Ovary (tissue), 9 donors: Measurements from ENCODE around the gene ATXN7L3. TPM values are rescaled to one million over a fixed set of nuclear protein-coding genes. Genes with fewer than 3 reads are reported as not detected.

ENCODE experiments used
- DNase-seq, 5 donors: peaks; one replicate each; pipeline ENCODE4 v3.0.0-alpha.2; 2019 to 2020
- H3K27ac ChIP-seq, 2 donors: fragments of 200-600 bp; one replicate each; pipeline versions ENCODE4 v1.5.1 to v1.8.0; 2019 to 2022
- H3K27me3 ChIP-seq: fragments of 200-600 bp; one replicate; pipeline ENCODE4 v1.8.0; 2022
- H3K36me3 ChIP-seq: fragments of 200-600 bp; sonication (generic); one replicate; pipeline ENCODE4 v1.5.1; 2019
- H3K4me1 ChIP-seq: one replicate; pipeline ENCODE4 v1.8.1; 2013; ENCODE audit warnings: mild to moderate bottlenecking, moderate library complexity; ENCODE audit not compliant: insufficient read depth
- H3K4me3 ChIP-seq: fragments of 200-600 bp; sonication (generic); one replicate; pipeline ENCODE4 v1.5.1; 2017
- H3K9me3 ChIP-seq, 2 donors: fragments of 200-600 bp in 1 of 2; sonication (generic) in 1 of 2; one replicate each; pipeline versions ENCODE4 v1.5.1 to v1.8.1; 2013 to 2019; ENCODE audit warnings: mild to moderate bottlenecking in 1 of 2, moderate library complexity in 1 of 2
- EP300 ChIP-seq: sonication (generic); formaldehyde crosslinking; IDR thresholded peaks from one replicate; pipeline ENCODE4 v1.6.1; 2017; ENCODE audit warnings: antibody characterized with exemption
- POLR2A ChIP-seq: fragments of 450-650 bp; IDR thresholded peaks from one replicate; pipeline ENCODE4 v1.6.1; 2017; ENCODE audit warnings: antibody characterized with exemption, mild to moderate bottlenecking, moderate library complexity
- WGBS, 3 donors: extraction: QIAGEN DNeasy Blood & Tissue Kit in 1 of 3; methylation state at CpG; one replicate each; pipeline versions ENCODE4 v1.1.5 to v1.1.7; 2013 to 2017; 5-methylcytosine and 5-hydroxymethylcytosine counted together
- intact Hi-C, 4 donors: fragments of 100-400 bp; cut with DNase I; formaldehyde crosslinking; loops; one replicate each; pipeline versions ENCODE4 v1.11.0 to v1.15.1; 2022 to 2023
- polyA plus RNA-seq, 2 donors: library from polyadenylated mRNA; stranded (reverse); fragments of 200-250 nt in 1 of 2; fragments of 350-450 nt in 1 of 2; fragmentation: Illumina TruSeq in 1 of 2; extraction: RNeasy Lipid Tissue Mini Kit (QIAGEN cat#74804) in 1 of 2; gene quantifications; one replicate each; pipeline ENCODE4 v1.2.3, GENCODE V29; 2013 to 2014
- total RNA-seq, 7 donors: library from RNA; depleted of rRNA in 2 of 7; stranded (reverse); fragments of >200 nt in 2 of 7; fragmentation: NEBNext Ultra II Directional in 3 of 7; extraction: Animal tissue kit (Norgen Biotek cat#: 25700) in 3 of 7; gene quantifications; one replicate each; pipeline versions ENCODE4 v1.1.0 to v1.2.4, GENCODE V29; 2016 to 2023
- TF ChIP-seq, protein P1 (sequence below), 3 donors: fragments of 450-650 bp in 2 of 3; fragments of 200-600 bp in 1 of 3; IDR thresholded peaks; one replicate each; pipeline versions ENCODE4 v1.5.1 to v1.8.0; 2016 to 2022; ENCODE audit warnings: antibody characterized with exemption in 3 of 3, mild to moderate bottlenecking in 1 of 3
- donor health status: DM: no; HTN: no; CAD: no; lungs with moderate emphysema.
- donor health status: DM: no; HTN: no; CAD: no.
- donor health status: Bipolar disorder and iron deficiency.
- donor health status: DM: yes; HTN: yes; CAD: no.
- donor health status: DM: no; HTN: no; CAD: no.
- donor health status: DM: yes; HTN: yes; CAD: no.

The ATXN7L3 gene
- total and polyA plus RNA-seq, 9 donors, result 25.3 to 97.4 (median 54.9) TPM

DNA sequence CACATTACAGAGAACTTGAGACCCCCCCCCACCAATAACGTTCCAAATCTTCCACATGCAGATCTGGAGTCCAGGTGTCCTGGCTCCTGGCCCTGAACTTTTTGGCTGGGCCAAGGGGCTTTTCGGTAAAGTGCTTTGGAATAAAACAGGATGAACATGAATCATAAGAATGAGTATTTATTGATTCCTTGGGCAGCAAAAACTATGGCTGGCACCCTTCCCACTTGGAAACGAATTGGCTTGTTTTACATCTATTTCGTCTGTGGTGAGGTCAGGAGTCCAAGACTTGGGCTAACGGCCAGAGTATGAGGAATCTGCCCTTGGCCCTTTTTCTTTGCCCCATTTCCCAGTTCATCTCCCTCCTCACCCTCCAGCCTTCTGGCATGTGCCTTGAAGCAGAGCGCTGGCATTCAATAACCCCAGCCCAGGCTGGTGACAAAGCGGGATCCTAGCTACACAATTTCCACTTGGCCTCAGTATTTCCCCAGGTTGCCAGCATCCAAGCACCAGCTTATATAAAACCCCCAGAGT, 23.9 kb upstream of the ATXN7L3 start:
- H3K27me3 ChIP-seq, result no peaks in the 10 kb centered on the region
- peak in 4 of 5 donors; percentile 25 to 64 (median 50) for DNase-seq
- H3K36me3 ChIP-seq, result no peaks in the 10 kb centered on the region
- intact Hi-C loops, result loop anchor here in 1 of 4 donors (5.0 kb wide), 2 partner anchors 84 to 104 kb away; partner anchors contain the start of gene RUNDC3A
- TF ChIP-seq EP300 (no peak), POLR2A (no peak)
- TF ChIP-seq, protein P1, sequence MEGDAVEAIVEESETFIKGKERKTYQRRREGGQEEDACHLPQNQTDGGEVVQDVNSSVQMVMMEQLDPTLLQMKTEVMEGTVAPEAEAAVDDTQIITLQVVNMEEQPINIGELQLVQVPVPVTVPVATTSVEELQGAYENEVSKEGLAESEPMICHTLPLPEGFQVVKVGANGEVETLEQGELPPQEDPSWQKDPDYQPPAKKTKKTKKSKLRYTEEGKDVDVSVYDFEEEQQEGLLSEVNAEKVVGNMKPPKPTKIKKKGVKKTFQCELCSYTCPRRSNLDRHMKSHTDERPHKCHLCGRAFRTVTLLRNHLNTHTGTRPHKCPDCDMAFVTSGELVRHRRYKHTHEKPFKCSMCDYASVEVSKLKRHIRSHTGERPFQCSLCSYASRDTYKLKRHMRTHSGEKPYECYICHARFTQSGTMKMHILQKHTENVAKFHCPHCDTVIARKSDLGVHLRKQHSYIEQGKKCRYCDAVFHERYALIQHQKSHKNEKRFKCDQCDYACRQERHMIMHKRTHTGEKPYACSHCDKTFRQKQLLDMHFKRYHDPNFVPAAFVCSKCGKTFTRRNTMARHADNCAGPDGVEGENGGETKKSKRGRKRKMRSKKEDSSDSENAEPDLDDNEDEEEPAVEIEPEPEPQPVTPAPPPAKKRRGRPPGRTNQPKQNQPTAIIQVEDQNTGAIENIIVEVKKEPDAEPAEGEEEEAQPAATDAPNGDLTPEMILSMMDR (IDR thresholded peaks at IDR 0.05), result no peak
- peak overlapping the region; percentile 32 to 99 for H3K27ac ChIP-seq
- no peaks in the 10 kb centered on the region for H3K9me3 ChIP-seq
- 24 to 29% (median 24%) methylated on average over 7 of the region's 7 CpGs for WGBS, 3 donors
- H3K4me3 ChIP-seq, result no peak overlapping the region
- H3K4me1 ChIP-seq, result peaks cover 8% of the 10 kb centered on the region

- Histone ChIP-seq H3K9me3 (no peaks in the 10 kb centered on the region), H3K27me3 (no peaks in the 10 kb centered on the region), H3K27ac (peak overlapping the region; percentile 87 to 99), H3K4me1 (peaks cover 15% of the 10 kb centered on the region), H3K4me3 (peak overlapping the region; percentile 94), H3K36me3 (no peaks in the 10 kb centered on the region)
- TF ChIP-seq EP300 (no peak), POLR2A (peak; percentile 43)
- TF ChIP-seq, protein P1 (IDR thresholded peaks at IDR 0.05), result peak in 2 of 3 donors; percentile 10 to 33
- DNase-seq, result peak; percentile 76 to 82 (median 79)
- intact Hi-C loops, result loop anchor here in 1 of 4 donors (5.0 kb wide), 2 partner anchors 85 to 105 kb away; partner anchors contain the start of gene RUNDC3A
- 0 to 3% (median 1%) methylated on average over 36 of the region's 36 CpGs for WGBS, 3 donors
Measured at GRCh38 chr17:44222112-44222869, 22.6 kb upstream of the ATXN7L3 start.

DNA sequence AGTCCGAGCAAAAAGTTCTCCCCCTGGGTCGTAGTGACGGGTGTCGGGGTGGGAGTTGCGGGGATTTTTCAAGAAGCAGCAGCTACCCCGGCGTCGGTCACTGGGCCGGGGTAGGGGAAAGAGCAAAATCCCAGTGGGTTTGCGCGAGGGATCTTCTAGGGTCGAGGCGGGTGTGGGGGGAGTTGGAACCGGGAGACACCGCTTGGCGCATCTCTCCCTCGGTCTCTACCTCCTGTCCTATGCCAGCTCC, 22.1 kb upstream of the ATXN7L3 start:
- Histone ChIP-seq H3K27ac (peak overlapping the region; percentile 87 to 99), H3K4me3 (peak overlapping the region; percentile 94), H3K9me3 (no peaks in the 10 kb centered on the region), H3K27me3 (no peaks in the 10 kb centered on the region), H3K36me3 (no peaks in the 10 kb centered on the region), H3K4me1 (peaks cover 18% of the 10 kb centered on the region)
- intact Hi-C loops, result loop anchor here in 3 of 4 donors (2.0 to 5.0 kb wide), 3 partner anchors 86 to 106 kb away; partner anchors contain the start of genes SLC25A39 (in 2 of the 3) and RUNDC3A (in 1 of the 3)
- TF ChIP-seq, protein P1 (IDR thresholded peaks at IDR 0.05), result no peak
- TF ChIP-seq POLR2A, result no peak
- no peak for TF ChIP-seq EP300
- 1 to 2% (median 1%) methylated on average over 17 of the region's 17 CpGs for WGBS, 3 donors
- DNase-seq, result no peak

- peak; percentile 67 to 81 (median 76) for DNase-seq
- Histone ChIP-seq H3K27me3 (no peaks in the 10 kb centered on the region), H3K36me3 (no peaks in the 10 kb centered on the region), H3K4me1 (peaks cover 20% of the 10 kb centered on the region), H3K27ac (peak overlapping the region; percentile 87 to 99), H3K4me3 (peak overlapping the region; percentile 94), H3K9me3 (no peaks in the 10 kb centered on the region)
- 0 to 2% (median 0%) methylated on average over 54 of the region's 54 CpGs for WGBS, 3 donors
- intact Hi-C loops, result loop anchor here in 3 of 4 donors (2.0 to 5.0 kb wide), 3 partner anchors 86 to 106 kb away; partner anchors contain the start of genes SLC25A39 (in 2 of the 3) and RUNDC3A (in 1 of the 3)
- TF ChIP-seq EP300 (no peak), POLR2A (no peak)
- TF ChIP-seq, protein P1 (IDR thresholded peaks at IDR 0.05), result no peak
Measured at GRCh38 chr17:44221084-44221861, 21.6 kb upstream of the ATXN7L3 start.
